ENCODE measurements around the gene NSUN4. TPM values are rescaled to one million over a fixed set of nuclear protein-coding genes. Genes with fewer than 3 reads are reported as not detected.
"Not testable (repeated sequence)": the region's sequence is repeated elsewhere in the genome, so short reads cannot be mapped to it uniquely, and the experiment has no call there.

Gene NSUN4
- total RNA-seq, 1 donor from 2014 or later: 26.3 TPM

DNA sequence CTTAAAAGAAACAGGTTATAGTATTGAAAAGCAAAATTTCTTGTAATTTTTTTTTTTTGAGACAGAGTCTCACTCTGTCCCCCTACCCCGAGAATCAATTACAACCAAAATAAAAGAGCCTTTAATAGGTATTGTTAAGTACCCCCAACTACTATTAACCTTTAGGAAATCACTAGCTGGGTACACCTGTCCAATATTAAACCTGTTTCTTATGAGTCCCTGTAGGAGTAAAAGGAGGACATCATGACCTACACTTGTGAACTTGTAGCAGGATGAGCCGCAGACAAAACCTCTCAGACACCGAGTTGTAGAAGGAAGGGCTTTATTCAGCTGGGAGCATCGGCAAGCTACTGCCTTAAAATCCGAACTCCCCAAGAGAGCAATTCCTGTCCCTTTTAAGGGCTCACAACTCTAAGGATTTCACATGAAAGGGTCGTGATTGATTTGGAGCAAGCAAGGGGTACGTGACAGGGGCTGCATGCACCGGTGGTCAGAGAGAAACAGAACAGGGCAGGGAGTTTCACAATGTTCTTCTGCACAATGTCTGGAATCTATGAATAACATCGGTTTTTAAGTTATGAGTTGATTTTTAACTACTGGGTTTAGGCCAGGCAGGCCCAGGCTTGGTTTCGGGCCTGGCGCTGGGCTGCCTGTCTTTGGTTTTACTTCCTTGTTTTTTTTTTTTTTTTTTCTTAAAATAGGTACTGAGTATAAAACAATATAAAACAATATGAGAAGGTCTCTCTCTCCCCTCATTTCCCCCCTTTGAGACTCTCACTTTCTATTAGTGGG, 15.1 kb upstream of the NSUN4 start:
- DNase-seq (ENCODE audit: low spot score): not testable (repeated sequence)

DNA sequence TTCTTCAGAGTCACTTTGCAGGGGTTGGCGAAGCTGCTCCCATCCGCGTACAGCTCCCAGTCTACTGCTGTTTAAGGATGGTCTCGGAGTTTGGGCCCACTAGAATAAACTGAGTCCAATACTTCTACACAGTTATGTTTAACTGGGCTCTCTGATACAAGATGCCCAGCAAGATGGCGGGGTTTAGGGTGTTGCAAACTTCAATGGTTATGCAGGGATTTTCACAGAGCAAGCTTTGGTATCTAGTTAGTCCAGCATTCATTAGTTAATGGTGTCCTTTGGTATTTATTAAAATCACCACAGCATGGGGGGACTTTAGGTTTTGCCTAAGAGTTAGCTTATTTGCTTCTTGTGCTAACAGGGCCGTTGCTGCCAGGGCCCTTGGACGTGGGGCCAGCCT, 12.4 kb upstream of the NSUN4 start:
- not testable (repeated sequence) for DNase-seq (ENCODE audit: low spot score)

DNA sequence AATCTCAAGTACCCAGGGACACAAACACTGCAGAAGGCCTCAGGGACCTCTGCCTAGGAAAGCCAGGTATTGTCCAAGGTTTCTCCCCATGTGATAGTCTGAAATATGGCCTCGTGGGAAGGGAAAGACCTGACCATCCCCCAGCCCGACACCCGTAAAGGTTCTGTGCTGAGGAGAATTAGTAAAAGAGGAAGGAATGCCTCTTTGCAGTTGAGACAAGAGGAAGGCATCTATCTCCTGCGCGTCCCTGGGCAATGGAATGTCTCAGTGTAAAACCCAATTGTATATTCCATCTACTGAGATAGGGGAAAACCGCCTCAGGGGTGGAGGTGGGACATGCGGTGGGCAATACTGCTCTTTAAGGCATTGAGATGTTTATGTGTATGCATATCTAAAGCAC, 10.8 kb upstream of the NSUN4 start:
- not testable (repeated sequence) for DNase-seq (ENCODE audit: low spot score)

DNA sequence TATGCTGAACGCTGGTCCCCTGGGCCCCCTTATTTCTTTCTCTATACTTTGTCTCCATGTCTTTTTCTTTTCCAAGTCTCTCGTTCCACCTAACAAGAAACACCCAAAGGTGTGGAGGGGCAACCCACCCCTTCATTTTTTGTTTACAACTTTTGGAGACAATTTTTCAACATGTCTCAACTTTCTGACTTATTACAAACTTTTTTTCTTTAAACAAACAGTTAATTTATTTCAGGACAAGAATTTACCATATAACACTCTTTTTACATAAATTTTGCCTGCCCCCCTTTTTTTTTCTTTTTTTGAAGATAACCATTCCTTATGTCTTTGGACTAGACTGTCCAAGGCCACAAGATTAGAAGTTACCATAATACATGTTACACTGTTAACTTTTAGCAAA, 10.2 kb upstream of the NSUN4 start:
- DNase-seq (ENCODE audit: low spot score): not testable (repeated sequence)

DNA sequence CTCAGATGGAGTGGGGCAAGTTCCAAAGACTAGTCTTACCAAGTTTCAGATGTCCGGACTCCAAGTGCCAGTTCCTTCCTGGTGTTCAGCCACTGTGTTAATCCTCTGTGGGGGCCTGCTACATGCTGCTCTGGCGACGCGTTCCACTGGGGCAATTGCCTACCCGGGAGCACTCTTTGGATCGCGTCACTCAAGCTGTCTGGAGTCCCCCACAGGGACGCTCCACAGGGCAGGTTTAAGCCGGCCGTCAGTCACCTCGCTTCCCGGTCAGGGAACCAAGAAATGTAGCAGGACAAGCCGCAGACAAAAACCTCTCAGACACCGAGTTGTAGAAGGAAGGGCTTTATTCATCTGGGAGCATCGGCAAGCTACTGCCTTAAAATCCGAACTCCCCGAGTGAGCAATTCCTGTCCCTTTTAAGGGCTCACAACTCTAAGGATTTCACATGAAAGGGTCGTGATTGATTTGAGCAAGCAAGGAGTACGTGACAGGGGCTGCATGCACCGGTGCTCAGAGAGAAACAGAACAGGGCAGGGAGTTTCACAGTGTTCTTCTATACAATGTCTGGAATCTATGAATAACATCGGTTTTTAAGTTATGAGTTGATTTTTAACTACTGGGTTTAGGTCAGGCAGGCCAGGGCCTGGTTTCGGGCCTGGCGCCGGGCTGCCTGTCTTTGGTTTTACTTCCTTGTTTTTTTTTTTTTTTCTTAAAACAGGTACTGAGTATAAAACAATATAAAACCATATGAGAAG, 8.6 kb upstream of the NSUN4 start:
- DNase-seq (ENCODE audit: low spot score): not testable (repeated sequence)

DNA sequence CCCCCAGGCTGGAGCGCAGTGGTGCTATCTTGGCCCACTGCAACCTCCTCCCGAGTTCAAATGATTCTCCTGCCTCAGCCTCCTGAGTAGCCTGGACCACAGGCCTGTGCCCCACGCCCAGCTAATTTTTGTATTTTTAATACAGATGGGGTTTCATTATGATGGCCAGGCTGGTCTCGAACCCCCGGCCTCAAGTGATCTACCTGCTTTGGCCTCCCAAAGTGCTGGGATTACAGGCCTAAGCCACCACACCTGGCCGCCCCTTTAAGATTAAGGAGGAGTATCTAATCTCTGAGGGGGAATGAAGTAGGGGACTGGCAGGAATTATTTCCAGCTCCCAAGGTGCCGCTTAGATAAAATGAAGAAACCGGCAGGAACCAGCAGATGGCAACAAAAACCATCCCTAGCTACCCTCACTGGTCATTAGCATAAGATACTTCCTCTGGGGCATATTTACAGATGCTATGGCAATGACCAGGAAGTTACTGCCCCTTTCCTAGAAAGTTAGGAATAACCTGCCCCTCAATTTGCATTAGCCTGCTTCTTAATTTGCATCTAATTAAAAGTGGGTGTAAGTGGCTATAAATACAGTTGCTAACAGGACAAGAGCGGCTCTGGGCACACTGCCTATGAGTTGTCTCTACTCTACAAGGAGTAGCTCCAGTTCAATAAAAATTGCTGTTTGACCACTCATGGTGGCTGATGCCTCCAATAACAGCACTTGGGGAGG, 7.1 kb upstream of the NSUN4 start:
- no peak for DNase-seq (ENCODE audit: low spot score)

DNA sequence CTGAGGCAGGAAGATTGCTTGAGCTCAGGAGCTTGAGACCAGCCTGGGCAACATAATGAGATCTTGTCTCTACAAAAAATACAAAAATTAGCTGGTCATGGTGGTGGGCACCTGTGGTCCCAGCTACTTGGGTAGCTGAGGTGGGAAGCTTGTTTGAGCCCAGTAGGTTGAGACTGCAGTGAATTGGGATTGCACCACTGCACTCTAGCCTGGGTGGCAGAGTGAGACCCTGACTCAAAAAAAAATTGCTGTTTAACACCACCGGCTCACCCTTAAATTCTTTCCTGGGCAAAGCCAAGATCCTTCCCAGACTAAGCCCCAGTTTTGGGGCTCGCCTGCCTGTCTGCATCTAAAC, 6.6 kb upstream of the NSUN4 start:
- no peak for DNase-seq (ENCODE audit: low spot score)

DNA sequence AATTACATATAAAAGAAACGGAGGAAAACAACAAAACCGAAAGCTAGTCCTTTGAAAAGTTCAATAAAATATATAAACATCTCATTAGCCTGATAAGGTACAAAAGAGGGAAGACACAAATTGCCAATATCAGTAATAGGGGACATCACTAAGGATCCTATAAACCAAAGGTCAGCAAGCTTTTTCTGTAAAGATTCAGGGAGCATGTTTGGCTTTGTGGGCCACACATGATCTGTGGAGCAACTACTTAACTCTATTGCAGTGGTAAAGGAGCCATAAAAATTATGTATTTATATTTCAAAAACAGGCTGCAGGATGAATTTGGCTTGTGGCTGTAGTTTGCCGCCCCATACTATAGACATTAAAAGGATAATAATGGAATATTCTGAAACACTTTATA, 5.5 kb upstream of the NSUN4 start:
- no peak for DNase-seq (ENCODE audit: low spot score)

DNA sequence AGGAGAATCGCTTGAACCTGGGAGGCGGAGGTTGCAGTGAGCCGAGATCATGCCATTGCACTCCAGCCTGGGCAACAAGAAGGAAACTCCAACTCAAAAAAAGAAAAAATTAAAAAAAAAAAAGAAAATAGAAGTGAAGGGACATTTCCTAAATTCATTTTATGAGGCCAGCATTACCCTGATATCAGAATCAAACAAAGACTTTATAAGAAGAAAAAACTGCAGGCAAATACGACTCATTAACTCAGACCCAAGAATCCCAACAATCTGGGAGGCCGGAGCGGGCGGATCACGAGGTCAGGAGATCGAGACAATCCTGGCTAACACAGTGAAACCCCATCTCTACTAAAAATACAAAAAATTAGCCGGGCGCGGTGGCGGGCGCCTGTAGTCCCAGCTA, 3.2 kb upstream of the NSUN4 start:
- not testable (repeated sequence) for DNase-seq (ENCODE audit: low spot score)

DNA sequence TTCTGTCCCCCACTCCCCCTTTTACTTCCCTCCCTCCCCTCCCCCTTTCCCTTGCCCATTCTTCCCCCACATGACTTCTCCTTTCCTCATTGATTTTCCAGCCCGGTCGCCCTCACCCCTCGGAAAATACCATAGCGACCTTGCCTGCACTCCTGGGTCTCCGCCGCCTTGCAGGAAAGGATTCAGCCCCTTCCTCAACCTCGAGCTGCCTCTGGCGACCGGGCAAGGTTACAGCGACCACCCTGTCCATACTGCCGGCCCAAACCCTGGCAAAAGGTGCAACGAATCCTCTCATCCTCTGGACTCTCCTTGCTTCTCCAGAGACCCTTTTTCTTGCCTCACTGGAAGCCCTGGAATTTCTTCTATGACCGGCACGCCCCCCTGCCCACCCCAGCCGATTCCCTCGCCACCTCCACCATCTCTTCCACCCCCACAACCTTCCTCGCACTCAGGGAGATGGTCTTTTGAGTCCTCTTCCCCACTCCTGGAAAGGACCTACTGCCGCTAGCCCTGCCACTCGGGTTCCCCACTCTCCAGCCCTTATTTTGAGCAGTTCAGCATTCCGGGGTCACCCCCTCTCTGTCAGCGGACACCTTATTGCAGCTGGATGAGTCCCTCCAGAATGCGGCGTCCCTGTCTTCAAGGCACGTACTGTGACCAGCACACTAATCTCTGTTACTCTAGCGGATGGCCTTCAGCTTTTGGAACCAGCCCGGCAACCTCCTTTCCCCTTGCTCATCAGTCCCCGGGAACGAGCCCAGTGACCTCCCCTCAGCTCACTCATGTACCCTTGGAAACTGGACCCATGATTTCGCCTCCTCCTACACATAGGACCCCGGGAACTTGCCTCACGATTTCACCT, 846 bp downstream of the NSUN4 start:
- no peak for DNase-seq (ENCODE audit: low spot score)

DNA sequence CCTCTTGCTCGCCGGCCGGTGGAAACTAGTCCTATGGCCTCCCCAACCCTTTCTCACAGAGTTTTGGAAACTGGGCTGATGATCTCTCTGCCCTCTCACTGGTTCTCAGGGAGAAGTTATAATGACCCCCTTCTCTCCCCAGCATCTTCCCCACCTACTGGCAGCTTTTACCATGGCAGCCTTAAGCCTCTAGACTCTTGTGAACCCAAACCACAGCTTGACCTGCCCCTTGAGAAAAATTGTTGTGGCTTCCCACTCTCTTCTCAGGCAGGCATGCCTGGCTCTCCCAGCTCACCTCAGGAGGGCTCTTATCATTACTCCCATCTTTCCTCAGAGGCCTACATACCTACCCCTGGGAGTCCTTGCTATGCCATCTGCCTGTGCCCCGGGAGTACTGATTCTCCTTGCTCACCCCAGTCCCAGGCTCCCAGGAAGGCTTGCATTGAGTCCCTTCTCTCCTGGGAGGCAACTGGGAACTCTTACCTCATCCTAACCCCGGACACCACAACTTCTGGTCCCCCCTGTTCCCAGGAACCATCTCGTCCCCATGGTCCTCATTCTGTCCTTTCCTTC, 1.6 kb downstream of the NSUN4 start:
- no peak for DNase-seq (ENCODE audit: low spot score)

DNA sequence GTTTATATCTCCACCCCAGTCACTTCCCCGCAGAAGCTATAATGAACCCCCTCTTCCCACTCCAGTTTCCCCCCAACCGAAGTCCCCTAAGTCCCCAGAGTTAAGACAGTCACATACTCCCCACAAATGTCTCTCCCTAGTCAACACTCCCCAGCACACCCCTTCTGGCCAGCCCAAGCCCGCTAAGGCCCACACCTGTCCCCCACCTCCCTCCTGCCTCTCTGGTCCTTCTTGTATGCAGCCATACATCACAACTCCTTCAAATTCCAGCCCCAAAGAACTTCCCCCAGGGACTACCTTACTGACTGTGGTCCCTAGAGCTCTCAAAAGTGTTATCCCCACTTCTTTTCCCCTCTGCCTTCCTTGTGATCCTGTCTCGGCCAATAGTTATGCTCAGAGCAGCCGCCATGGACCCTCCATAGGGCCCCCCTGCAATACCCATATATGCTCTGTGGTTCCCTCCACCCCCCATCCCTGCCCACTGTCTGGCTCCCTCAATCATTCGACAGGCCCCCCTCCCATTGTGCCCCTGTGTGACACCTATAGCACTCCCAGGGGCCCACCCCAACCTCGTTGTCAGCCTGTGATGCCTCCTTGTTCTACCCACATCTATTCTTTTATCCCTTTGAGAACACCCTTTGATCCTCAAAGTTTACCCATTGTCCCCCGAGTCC, 2.2 kb downstream of the NSUN4 start:
- DNase-seq (ENCODE audit: low spot score): no peak

DNA sequence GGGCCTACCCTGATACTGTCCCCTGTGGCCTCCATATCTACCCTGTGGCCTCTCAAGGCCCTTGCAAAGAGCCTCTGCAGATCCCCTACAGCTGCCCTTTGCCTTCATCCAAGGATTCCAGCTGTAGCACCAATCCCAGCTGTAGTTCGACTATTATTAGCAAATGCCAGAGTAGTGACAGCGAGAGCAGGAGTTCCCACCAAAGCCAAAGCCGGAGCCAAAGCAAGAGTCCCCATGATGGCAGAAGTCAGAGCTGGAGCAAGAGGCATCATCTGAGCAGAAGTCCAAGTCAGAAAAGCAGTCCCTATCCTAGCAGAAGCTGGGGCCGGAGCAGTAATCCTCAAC, 2.7 kb downstream of the NSUN4 start:
- DNase-seq (ENCODE audit: low spot score): no peak

DNA sequence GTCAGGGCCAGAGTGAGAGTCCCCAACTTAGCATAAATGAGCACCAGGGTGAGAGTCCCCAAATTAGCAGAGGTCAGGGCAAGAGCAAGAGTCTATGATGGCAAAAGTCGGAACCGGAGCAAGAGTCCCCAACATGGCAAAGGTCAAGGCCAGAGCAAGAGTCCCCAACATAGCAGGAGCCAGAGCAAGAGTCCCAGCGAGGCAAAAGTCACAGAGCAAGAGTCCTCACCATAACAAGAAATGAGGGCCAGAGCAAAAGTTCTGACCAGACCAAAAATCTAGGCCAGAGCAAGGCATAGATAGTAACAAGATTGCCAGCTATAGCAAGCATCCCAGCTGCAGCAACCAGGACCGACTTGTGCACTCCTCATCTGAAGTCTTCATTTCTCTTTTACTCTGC, 3.1 kb downstream of the NSUN4 start:
- no peak for DNase-seq (ENCODE audit: low spot score)

DNA sequence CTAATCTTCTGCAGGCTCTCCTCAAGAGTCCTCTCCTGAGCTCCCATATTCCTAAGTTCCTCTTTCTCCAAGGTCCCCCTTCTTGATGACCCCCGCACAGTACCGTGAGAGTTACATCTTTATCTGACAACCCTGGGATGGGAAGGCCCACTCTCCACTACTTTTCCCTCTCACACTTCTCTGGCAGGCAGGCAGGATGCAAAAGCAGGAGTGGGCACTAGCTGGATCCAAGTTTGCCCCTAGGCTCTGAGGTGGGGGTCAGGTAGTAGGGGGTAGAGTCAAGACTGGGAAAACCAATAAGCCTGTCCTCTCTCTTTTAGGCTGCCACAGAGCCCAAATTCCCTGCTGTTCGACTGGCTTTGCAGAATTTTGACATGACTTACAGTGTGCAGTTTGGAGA, 3.9 kb downstream of the NSUN4 start:
- DNase-seq (ENCODE audit: low spot score): no peak

DNA sequence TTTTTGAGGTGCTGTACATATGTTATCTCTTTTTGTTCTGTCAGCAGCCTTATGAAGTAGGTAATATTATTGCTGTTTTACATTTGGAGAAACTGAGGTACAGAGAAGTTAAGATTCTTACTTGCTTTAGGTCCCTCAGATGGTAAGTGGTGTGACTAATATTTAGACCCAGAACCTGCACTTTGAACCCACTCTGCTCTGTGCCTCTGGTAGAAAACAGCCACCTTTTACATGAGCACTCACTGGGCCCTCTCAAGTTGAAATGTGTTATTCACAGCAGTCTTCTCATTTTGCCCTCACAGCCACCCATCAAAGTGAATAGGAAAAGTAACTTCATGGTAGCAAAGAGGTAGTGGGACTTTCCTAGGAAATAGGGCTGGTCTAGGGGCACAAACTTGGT, 4.7 kb downstream of the NSUN4 start:
- no peak for DNase-seq (ENCODE audit: low spot score)

DNA sequence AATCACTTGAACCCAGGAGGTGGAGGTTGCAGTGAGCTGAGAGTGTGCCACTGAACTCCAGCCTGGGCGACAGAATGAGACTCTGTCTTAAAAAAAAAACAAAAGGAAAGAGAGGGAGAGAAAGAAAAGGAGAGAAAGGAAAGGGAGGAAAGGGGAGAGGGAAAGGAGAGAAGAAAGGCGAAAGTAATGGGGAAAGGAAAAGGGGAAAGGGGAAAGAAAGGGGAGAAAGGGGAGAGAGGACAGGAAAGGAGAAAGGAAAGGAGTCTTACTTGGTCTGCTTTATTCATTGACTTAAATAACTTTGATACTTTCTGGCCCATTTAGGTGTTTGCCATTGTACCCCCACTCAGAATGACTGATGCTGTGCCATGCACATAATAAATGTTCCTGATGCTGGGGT, 11.8 kb downstream of the NSUN4 start:
- no peak for DNase-seq (ENCODE audit: low spot score)

DNA sequence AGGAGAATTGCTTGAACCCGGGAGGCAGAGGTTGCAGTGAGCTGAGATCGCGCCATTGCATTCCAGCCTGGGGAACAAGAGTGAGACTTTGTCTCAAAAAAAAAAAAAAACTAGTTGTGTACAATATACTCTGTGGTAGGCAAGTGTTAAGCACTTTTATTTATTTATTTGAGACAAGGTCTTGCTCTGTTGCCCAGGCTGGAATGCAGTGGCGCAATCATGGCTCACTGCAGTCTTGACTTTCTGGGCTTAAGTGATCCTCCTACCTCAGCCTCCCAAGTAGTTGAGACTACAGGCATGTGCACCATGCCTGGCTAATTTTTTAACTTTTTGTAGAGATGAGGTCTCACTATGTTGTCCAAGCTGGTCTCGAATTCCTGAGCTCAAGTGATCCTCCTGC, 15.3 kb downstream of the NSUN4 start:
- not testable (repeated sequence) for DNase-seq (ENCODE audit: low spot score)

DNA sequence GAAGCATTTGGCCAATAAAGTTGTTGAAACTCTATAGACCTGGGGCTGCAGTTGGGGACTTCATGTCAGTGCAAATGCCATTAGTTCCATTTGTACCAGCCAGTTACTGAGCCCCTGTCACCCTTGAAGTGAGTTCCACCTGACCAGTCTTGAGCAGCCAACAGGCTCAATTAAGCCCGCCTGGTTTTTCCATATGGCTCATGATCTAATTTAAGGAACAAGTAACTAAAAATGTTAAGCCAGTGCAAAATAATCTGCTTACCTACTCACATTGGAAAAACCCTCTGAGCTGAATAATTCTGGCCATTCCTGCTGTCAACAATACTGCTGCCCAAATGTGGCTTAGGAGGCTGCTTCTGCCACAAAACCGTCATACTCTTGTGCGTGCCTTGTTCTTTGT, 21.6 kb downstream of the NSUN4 start:
- no peak for DNase-seq (ENCODE audit: low spot score)

DNA sequence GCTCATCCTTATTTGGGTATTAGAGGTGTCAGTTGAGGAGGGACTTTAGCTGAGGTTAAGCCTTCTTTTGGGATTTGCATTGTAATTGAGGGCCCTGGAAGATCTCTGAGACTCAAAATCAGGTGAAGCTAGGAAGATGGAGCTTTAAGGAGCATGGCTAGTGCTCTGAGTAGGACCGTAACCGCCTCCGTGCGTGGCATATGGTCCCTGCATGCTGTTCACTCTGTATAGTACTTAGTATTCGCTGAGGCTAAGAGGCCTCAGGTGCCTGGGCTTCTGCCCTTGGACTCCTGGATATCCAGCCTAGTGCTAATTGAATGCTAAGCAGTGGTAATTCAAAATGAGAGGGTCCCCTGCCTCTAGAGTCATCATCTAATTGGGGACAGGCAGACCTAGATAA, 22.5 kb downstream of the NSUN4 start:
- no peak for DNase-seq (ENCODE audit: low spot score)

DNA sequence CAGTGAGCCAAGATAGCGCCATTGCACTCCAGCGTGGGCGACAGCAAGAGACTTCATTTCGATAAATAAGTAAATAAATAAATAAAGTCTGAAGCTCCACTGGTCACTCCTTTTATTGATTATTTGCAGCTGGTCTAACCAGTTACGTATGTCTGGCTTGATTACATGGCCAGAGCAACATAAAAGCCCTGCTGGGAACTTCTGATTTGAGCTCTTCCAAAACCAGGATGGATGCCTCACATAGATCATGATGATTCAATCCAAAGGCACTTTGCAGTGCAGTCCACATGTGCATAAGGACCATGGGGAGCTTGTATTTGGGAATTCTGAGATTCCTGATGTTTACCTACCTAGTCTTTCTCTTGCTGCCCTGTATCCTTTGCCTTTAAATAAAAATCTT, 24.0 kb downstream of the NSUN4 start:
- peak; percentile 30 for DNase-seq (ENCODE audit: low spot score)
